HG03196 (cell line): ENCODE measurements around the gene NFATC1.
A peak's percentile ranks its signal among the peaks of the same experiment; 100 is the strongest.

Experiments used
- ATAC-seq: cut with Tn5 transposase; IDR thresholded peaks from one replicate; pipeline ENCODE4 v1.9.1; 2021; ENCODE audit not compliant: unreplicated experiment

NFATC1 gene

DNA sequence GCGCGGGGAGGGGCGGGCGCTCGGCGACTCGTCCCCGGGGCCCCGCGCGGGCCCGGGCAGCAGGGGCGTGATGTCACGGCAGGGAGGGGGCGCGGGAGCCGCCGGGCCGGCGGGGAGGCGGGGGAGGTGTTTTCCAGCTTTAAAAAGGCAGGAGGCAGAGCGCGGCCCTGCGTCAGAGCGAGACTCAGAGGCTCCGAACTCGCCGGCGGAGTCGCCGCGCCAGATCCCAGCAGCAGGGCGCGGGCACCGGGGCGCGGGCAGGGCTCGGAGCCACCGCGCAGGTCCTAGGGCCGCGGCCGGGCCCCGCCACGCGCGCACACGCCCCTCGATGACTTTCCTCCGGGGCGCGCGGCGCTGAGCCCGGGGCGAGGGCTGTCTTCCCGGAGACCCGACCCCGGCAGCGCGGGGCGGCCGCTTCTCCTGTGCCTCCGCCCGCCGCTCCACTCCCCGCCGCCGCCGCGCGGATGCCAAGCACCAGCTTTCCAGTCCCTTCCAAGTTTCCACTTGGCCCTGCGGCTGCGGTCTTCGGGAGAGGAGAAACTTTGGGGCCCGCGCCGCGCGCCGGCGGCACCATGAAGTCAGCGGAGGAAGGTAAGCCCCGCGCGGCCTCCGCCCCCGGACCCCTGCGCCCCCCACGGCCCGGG lies at the start of gene NFATC1:
NFATC1 (plus strand) TSS at position 170 of the 644 bp plus-strand sequence; CDS start at position 465, 295 bp downstream.
- no peak for ATAC-seq

DNA sequence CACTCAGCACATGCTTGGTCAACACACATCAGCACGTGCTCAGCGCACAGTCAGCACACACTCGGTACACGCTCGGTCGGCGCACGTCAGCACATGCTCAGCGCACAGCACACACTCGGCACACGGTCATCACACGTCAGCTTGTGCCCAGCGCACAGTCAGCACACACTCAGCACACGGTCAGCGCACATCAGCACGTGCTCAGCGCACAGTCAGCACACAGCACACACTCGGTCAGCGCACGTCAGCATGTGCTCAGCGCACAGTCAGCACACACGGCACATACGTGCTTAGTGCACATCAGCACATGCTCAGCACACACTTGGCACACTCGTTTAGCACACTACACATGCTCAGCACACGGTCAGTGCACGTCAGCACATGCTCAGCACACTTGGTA lies 49.7 kb upstream of the NFATC1 start:
- ATAC-seq: no peak

DNA sequence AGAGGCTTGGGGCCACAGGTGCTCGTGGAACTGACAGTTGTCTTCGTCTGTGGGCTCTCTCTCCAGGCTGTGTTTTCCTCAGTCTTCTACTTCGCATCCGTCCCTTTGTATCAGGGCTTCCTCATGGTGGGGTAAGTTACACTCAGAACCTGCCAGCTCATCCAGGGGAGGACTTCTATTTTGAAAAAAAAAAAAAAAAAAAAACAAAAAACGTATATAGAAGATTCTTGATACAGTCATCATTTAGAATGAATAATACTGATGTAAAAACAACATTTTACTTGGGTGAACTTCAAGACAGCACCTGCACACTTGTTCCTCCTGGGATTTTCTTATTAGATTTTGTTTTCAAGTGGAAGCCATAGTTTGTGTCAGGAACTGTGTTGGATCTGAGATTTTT lies 47.7 kb upstream of the NFATC1 start:
- no peak for ATAC-seq

DNA sequence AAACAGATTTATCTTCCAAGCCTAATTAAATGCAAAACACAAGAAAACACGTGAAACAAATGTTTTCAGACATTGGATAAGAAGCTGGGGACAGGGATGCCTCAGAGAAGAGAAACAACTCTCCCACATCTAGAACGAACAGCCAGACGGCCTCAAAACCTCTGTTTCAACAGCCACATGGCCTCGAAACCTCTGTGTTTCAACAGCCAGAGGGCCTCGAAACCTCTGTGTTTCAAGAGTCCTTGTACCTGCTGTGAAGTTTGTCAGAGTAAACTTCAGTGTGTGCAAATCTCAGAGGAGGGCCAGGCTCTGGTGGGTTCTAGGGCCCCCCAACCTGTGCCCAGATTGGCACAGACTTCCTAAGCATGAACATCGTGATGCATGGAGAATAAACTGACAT lies 43.3 kb upstream of the NFATC1 start:
- no peak for ATAC-seq

- ATAC-seq: no peak
Measured at GRCh38 chr18:79353267-79353666, 42.5 kb upstream of the NFATC1 start.

GRCh38 chr18:79354350-79354749 lies 41.4 kb upstream of the NFATC1 start:
- ATAC-seq: no peak

DNA sequence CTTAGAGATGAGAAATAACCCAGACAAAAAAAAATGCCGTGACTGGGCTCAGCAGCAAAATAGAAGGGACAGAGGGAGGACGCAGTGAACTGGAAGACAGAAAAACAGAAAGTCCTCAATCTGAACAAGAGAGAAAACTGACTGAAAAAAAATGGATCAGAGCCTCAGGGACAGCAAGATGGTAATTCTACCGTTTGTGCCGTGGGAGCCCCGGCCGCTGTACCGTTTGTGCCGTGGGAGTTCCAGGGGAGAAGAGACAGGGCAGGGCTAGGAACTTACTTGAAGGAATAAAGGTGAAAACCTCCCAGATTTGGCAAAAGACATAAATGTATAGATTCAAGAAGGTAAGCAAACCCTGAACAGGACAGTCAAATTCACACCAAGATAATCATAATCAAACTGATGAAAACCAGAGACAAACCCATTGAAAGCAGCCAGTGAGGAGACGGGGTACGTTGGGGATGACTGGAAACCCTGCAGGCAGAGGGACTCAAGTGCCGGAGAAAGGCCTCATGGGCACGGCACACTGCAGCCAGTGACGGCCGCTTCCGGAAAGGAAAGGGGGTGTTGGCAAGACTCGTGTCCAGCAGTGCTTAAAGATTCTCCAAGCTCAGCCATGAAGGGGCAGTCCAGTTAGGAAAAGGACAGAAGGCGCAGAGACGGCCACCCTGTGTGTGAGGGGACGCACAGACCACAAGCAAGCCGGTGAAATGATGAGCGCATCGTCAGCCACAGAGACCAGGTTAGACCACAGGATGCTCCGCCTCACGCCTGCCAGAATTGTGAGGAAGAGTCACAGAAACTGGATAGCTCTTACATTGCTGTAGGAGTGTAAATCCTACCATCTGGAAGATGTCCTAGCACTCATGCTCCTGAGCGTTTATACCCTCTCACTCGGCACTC lies 40.0 kb upstream of the NFATC1 start:
- peak; percentile 26 for ATAC-seq

- peak; percentile 84 for ATAC-seq
Measured at GRCh38 chr18:79356435-79356834, 39.3 kb upstream of the NFATC1 start.

DNA sequence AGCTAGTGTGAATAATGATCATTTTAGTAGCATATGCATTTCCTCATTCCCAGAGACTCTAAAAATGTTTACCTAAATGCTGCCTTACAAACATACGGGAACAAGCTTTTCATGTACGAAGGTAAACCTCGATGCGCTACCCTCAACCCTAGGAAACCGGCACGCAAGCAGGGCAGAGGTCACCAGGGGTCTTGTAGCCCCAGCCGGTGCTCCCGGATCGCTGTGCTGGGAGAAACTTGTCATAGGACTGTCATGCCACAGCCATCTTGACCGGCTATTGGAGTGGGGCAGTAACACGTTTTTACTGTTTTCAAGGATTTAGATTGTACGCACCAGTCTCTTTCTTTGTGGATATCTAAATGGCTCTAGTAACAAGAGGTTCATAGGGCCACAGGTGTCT lies 34.8 kb upstream of the NFATC1 start:
- no peak for ATAC-seq

- no peak for ATAC-seq
Measured at GRCh38 chr18:79361766-79362522, 33.8 kb upstream of the NFATC1 start.

DNA sequence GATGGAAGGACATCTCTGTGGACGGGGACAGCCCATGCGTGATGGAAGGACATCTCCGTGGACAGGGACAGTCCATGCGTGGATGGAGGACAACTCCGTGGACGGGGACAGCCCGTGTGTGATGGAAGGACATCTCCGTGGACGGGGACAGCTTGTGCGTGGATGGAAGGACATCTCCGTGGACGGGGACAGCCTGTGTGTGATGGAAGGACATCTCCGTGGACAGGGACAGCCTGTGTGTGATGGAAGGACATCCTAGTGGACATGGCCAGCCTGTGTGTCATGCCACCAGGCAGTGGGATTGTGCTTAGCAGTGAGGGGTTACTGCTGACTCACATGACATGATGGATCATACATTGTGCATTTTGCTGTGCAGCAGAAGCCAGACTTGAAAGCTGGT lies 30.0 kb upstream of the NFATC1 start:
- no peak for ATAC-seq

DNA sequence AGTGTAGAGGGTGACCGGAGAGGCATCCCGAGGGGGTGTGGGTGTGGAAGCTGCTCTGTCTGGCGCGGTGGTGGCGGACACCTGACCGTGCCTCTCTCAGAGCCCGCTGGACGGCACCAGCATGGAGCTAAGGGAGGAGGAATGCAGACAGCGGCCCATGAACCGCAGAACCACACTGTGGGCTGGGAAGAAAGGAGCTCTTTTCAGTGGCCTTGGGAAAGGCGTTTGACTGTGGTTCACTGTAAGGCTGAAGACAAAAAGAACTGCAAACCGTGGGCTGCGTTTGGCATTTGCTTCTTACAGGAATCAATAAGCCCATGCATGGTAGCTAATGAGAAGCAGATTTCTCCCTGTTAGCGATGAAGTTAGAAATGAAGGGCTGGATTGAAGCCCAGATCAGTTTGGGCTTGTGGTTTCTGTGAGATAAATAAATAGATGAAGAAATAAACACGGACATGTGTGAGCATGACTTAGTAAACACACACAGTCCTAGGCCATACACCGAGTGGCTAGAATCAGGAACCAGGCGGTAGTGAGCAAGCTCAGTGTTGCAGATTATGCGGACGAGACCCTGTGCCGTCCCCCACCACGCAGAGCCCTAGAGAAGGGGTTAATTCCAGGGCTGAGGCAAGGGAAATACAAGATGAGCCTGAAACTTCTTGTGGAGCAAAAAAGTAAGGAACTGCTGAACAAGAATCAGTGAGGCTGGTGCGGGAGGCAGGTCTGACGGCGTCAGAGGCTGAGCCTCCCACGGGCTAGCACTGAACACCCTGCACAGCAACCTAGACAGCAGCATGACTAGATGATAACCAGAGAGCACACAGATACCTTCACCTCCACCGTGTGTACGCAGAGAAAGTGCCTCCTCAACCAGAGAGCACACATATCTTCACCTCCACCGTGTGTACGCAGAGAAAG lies 29.3 kb upstream of the NFATC1 start:
- ATAC-seq: no peak

- ATAC-seq: no peak
Measured at GRCh38 chr18:79367480-79367879, 28.2 kb upstream of the NFATC1 start.

GRCh38 chr18:79367989-79368388 lies 27.7 kb upstream of the NFATC1 start:
- ATAC-seq: no peak

GRCh38 chr18:79368681-79369080 lies 27.0 kb upstream of the NFATC1 start:
- no peak for ATAC-seq

DNA sequence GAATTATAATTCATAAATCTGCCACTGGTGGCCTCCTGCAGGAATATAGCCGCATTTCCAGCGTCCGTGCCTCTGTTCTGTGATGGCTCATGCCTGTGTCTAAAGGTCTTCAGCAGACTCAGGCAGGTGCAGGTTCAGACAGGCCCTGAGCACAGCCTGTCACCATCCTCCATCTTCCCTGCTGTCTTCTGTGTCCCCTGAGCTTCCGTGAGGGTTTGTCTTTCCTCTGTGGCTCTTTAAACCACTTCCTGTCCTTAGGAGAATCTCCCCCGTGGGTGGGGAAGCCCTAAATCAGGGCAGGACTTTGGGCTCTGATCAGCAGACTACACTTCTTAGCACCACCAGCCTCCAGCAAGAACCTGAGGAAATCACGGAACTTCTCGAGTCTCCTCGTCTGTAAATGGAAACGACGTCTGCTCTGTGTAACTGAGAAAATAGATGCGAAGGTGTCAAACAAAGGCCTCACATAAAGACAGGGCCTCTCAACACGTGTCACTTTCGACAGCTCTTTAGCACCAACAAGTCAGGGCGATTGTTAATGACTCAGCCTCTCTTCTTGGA lies 24.1 kb upstream of the NFATC1 start:
- ATAC-seq: no peak

- no peak for ATAC-seq
Measured at GRCh38 chr18:79372461-79372860, 23.3 kb upstream of the NFATC1 start.

DNA sequence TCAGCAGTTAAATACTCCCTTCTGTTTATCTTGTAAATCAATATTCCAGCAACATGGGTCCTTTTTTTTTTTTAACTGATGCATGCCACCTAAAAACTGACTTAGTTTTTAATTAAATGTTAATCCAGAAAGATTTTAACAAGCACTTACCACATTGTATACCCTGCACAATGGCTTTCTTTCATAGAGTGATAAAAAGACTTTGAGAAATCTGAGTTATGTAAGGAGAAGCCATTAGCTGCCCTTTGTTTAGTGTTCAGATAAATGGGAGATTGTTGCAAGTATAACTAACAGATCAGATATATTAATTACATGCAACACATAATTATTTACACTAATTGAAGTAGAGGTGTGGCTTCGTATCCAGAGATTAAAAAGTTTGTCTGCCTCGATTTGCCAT lies 22.7 kb upstream of the NFATC1 start:
- ATAC-seq: no peak

GRCh38 chr18:79373736-79374135 lies 22.0 kb upstream of the NFATC1 start:
- ATAC-seq: no peak
